Activated T-helper 17 cell treated with anti-CD3 and anti-CD28 coated beads, Interleukin-2, amount 50 U/mL, for 72 hours (primary cell): ENCODE data around the gene DAB2. TPM values are rescaled to one million over a fixed set of nuclear protein-coding genes. Genes with fewer than 3 reads are reported as not detected.

Experiments
- ATAC-seq: fragments of 150-1000 bp; cut with Tn5 transposase; replicated peaks from 2 replicates; pipeline ENCODE4 v1.10.0; 2021; ENCODE audit warnings: mild to moderate bottlenecking, moderate library complexity
- H3K27ac Mint-ChIP-seq: one replicate; pipeline ENCODE4 v1.8.0; 2022; ENCODE audit warnings: mixed read lengths
- H3K27me3 Mint-ChIP-seq: one replicate; pipeline ENCODE4 v1.8.0; 2022; ENCODE audit warnings: mixed read lengths
- H3K36me3 Mint-ChIP-seq: one replicate; pipeline ENCODE4 v1.8.0; 2022; ENCODE audit warnings: low read depth, mild to moderate bottlenecking, mixed read lengths
- H3K4me1 Mint-ChIP-seq: one replicate; pipeline ENCODE4 v1.8.0; 2022; ENCODE audit warnings: mixed read lengths
- H3K4me3 Mint-ChIP-seq: one replicate; pipeline ENCODE4 v1.8.0; 2022; ENCODE audit warnings: mild to moderate bottlenecking, mixed read lengths
- H3K9me3 Mint-ChIP-seq: one replicate; pipeline ENCODE4 v1.8.0; 2022; ENCODE audit warnings: mixed read lengths
- total RNA-seq, 2 donors: library from RNA; stranded (reverse); gene quantifications; one replicate each; pipeline ENCODE4 v1.2.3, GENCODE V29; 2022

The DAB2 gene
- total RNA-seq, 2 donors from 2014 or later = 0.05 TPM; not detected in 1

DNA sequence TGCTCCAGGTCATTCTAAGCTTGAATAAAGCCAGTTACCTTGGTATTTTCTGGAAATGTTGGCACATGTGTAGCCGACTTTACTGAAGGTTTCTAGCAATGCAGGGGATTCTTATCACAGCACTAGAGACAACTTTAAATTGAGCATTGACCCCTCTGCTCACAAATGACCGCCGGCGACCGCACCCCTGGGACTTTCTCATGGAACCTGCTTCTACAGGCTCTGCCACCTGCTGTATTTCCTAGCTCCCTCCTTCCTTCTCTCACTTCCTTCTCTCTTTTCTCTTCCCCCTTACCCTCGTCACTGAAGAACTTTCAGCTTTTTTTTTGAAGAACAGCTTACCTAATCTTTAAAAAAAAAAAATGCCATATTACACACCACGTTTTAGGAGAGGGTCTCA lies 30.9 kb upstream of the DAB2 start:
- H3K27ac Mint-ChIP-seq = no peak overlapping the region
- H3K9me3 Mint-ChIP-seq = no peaks in the 10 kb centered on the region
- no peak overlapping the region for H3K4me3 Mint-ChIP-seq
- no peak for ATAC-seq
- H3K36me3 Mint-ChIP-seq = no peaks in the 10 kb centered on the region
- peaks cover 29% of the 10 kb centered on the region for H3K27me3 Mint-ChIP-seq
- no peaks in the 10 kb centered on the region for H3K4me1 Mint-ChIP-seq

- H3K27me3 Mint-ChIP-seq = peaks cover 24% of the 10 kb centered on the region
- no peaks in the 10 kb centered on the region for H3K9me3 Mint-ChIP-seq
- H3K4me3 Mint-ChIP-seq = no peak overlapping the region
- no peak for ATAC-seq
- H3K27ac Mint-ChIP-seq = no peak overlapping the region
- no peaks in the 10 kb centered on the region for H3K36me3 Mint-ChIP-seq
- no peaks in the 10 kb centered on the region for H3K4me1 Mint-ChIP-seq
These were observed 28.8 kb upstream of the DAB2 start for GRCh38 chr5:39453606-39454005.

DNA sequence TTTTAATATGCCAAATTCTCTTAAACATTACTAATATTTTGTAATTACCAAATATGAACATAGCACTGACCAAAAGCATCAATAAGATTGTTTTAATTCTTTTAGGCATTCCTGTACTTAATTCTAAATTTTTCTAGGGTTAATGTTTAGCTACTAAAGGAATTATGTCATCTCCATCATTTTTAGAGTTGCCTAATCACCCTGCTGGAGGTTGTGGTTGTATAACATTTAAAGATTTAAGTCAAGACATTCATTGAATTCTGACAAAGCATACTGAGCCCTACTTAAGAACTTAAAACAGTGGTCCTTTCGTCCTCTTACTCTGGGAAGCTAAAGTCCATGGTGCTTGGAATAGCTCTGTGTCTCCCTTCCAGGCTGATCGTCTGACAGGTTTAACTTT lies 28.1 kb upstream of the DAB2 start:
- ATAC-seq = no peak
- Mint-ChIP-seq H3K27ac (no peak overlapping the region), H3K27me3 (peaks cover 20% of the 10 kb centered on the region), H3K9me3 (no peaks in the 10 kb centered on the region), H3K36me3 (no peaks in the 10 kb centered on the region), H3K4me3 (no peak overlapping the region), H3K4me1 (no peaks in the 10 kb centered on the region)

DNA sequence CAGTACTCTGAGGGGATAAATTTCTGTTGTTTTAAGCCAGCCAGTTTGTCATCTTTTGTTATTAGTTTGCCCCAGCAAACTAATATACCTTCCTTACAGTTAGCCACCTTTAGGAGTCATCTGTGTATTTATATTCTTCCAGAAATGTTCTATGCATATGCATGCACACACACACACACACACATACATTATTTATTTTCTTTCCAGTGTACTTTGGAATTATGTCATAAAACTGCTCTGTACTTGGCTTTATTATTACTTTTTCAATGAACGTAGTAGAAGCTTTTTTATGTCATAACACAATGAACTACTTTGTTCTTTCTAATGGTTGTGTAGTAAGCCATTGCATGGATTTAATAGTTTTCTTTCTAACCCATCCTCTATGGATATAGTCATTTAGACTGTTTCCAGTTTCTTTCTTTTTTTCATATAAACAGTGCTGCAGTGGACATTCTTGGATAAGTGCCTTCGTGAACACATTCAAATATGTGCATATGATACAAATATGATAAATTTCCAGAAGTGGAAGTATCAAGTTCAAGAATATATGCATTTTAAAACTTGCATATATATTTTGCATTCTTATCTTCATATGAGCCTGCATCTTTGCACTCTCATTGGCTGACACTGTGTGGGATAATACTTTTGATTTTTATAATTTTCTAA lies 26.6 kb upstream of the DAB2 start:
- Mint-ChIP-seq H3K9me3 (no peaks in the 10 kb centered on the region), H3K36me3 (no peaks in the 10 kb centered on the region), H3K4me1 (no peaks in the 10 kb centered on the region), H3K27ac (no peak overlapping the region), H3K27me3 (peaks cover 10% of the 10 kb centered on the region), H3K4me3 (no peak overlapping the region)
- no peak for ATAC-seq

DNA sequence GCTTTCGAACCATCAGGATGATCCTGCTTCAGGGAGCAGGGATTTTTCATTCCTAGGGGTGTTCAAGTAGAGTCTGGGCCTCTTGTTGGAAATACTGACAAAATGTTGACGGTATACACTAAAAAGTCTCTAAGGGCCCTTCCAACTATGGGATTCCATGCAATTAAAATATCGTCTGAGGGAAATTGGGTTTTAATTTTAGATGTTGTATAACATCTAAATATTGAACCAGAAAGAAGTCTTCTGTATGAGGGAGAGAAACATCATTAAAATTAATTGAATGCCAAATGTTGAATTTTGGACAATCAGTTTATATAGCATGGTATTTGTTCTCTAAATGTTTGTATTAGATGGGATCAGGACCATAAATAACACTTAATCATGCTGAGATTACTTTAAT lies 25.7 kb upstream of the DAB2 start:
- Mint-ChIP-seq H3K4me3 (no peak overlapping the region), H3K36me3 (no peaks in the 10 kb centered on the region), H3K27ac (no peak overlapping the region), H3K9me3 (no peaks in the 10 kb centered on the region), H3K27me3 (peaks cover under 1% of the 10 kb centered on the region), H3K4me1 (no peaks in the 10 kb centered on the region)
- no peak for ATAC-seq

- H3K4me1 Mint-ChIP-seq = no peaks in the 10 kb centered on the region
These were observed 24.8 kb upstream of the DAB2 start for GRCh38 chr5:39449591-39449990.

DNA sequence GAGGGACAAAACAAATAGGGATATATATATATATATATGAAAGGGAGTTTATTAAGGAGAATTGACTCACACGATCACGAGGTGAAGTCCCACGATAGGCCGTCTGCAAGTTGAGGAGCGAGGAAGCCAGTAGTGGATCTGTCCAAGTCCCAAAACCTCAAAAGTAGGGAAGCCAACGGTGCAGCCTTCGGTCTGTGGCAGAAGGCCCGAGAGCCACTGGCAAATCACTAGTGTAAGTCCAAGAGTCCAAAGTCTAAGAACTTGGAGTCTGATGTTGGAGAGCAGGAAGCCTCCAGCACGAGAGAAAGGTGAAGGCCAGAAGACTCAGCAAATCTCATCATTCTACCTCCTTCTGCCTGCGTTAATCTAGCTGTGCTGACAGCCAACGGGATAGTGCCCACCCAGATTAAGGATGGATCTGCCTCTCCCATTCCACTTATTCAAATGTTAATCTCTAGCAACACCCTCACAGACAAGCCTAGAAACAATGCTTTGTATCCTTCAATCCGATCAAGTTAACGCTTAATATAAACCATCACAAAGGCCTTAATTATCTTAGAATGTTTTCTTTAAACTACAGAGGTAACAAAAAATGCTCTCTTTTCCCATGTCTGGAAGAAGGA lies 23.8 kb upstream of the DAB2 start:
- H3K27me3 Mint-ChIP-seq = no peaks in the 10 kb centered on the region
- ATAC-seq = no peak
- no peak overlapping the region for H3K27ac Mint-ChIP-seq

More at GRCh38 chr5:39449591-39449990, 24.8 kb upstream of the DAB2 start:
- Mint-ChIP-seq H3K9me3 (no peaks in the 10 kb centered on the region), H3K27me3 (no peaks in the 10 kb centered on the region), H3K4me3 (no peak overlapping the region), H3K27ac (no peak overlapping the region), H3K36me3 (no peaks in the 10 kb centered on the region)
- ATAC-seq = no peak

GRCh38 chr5:39447968-39448367 lies 23.2 kb upstream of the DAB2 start:
- Mint-ChIP-seq H3K27ac (no peak overlapping the region), H3K9me3 (no peaks in the 10 kb centered on the region), H3K4me3 (no peak overlapping the region), H3K27me3 (no peaks in the 10 kb centered on the region), H3K4me1 (no peaks in the 10 kb centered on the region), H3K36me3 (no peaks in the 10 kb centered on the region)
- no peak for ATAC-seq

More for the DNA sequence above, 23.8 kb upstream of the DAB2 start:
- no peaks in the 10 kb centered on the region for H3K4me1 Mint-ChIP-seq
- no peaks in the 10 kb centered on the region for H3K9me3 Mint-ChIP-seq
- H3K4me3 Mint-ChIP-seq = no peak overlapping the region
- H3K36me3 Mint-ChIP-seq = no peaks in the 10 kb centered on the region

GRCh38 chr5:39447059-39447458 lies 22.3 kb upstream of the DAB2 start:
- Mint-ChIP-seq H3K27ac (no peak overlapping the region), H3K9me3 (no peaks in the 10 kb centered on the region), H3K27me3 (peaks cover 3% of the 10 kb centered on the region), H3K36me3 (no peaks in the 10 kb centered on the region), H3K4me1 (no peaks in the 10 kb centered on the region), H3K4me3 (no peak overlapping the region)
- peak; percentile 94 for ATAC-seq

- ATAC-seq = no peak
- H3K27ac Mint-ChIP-seq = no peak overlapping the region
- H3K36me3 Mint-ChIP-seq = no peaks in the 10 kb centered on the region
- H3K4me3 Mint-ChIP-seq = no peak overlapping the region
- H3K4me1 Mint-ChIP-seq = no peaks in the 10 kb centered on the region
- H3K9me3 Mint-ChIP-seq = no peaks in the 10 kb centered on the region
- H3K27me3 Mint-ChIP-seq = peaks cover 3% of the 10 kb centered on the region
These were observed 21.5 kb upstream of the DAB2 start for GRCh38 chr5:39446231-39446630.

DNA sequence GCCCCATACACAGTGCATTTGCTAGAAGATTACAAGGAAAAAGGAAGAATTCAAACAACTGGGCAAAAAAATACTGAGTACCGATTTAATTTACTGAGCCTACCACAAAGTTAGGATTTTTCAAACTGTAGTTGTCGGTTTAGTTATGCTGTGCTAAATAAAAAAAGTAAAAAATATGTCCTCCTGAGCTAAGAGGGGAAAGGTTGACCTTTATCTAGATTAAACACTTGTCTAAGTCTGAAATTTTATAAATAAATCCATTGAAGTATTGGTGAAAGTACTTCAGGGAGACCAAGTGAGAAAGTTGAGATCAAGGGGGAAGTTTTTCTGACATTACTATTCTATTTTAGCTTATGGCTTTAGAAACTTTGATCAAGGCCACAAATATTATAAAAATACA lies 19.1 kb upstream of the DAB2 start:
- no peak for ATAC-seq
- Mint-ChIP-seq H3K9me3 (no peaks in the 10 kb centered on the region), H3K27ac (no peak overlapping the region), H3K4me3 (no peak overlapping the region), H3K4me1 (no peaks in the 10 kb centered on the region), H3K36me3 (no peaks in the 10 kb centered on the region), H3K27me3 (peaks cover 6% of the 10 kb centered on the region)

DNA sequence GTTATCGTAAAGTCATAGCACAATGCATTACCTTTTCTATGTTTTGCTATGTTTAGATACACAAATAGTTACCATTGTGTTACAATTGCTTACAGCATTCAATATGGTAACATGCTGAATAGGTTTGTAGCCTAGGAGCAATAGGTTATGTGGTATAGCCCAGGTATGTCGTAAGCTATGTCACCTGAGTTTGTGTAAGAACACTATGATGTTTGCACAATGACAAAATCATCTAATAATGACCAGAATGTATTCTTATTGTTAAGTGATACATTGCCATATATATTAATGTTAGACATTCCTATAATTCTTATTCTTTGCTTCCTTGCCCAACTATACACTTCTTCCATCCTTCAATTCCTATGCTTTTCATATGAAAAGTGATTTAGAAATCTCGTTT lies 18.2 kb upstream of the DAB2 start:
- Mint-ChIP-seq H3K27me3 (peaks cover 6% of the 10 kb centered on the region), H3K27ac (no peak overlapping the region), H3K9me3 (no peaks in the 10 kb centered on the region), H3K4me1 (no peaks in the 10 kb centered on the region), H3K4me3 (no peak overlapping the region), H3K36me3 (no peaks in the 10 kb centered on the region)
- ATAC-seq = no peak

- H3K36me3 Mint-ChIP-seq = no peaks in the 10 kb centered on the region
- no peaks in the 10 kb centered on the region for H3K4me1 Mint-ChIP-seq
- peaks cover 9% of the 10 kb centered on the region for H3K27me3 Mint-ChIP-seq
- H3K4me3 Mint-ChIP-seq = no peak overlapping the region
- ATAC-seq = no peak
- no peak overlapping the region for H3K27ac Mint-ChIP-seq
- no peaks in the 10 kb centered on the region for H3K9me3 Mint-ChIP-seq
These were observed 17.1 kb upstream of the DAB2 start for GRCh38 chr5:39441838-39442237.

DNA sequence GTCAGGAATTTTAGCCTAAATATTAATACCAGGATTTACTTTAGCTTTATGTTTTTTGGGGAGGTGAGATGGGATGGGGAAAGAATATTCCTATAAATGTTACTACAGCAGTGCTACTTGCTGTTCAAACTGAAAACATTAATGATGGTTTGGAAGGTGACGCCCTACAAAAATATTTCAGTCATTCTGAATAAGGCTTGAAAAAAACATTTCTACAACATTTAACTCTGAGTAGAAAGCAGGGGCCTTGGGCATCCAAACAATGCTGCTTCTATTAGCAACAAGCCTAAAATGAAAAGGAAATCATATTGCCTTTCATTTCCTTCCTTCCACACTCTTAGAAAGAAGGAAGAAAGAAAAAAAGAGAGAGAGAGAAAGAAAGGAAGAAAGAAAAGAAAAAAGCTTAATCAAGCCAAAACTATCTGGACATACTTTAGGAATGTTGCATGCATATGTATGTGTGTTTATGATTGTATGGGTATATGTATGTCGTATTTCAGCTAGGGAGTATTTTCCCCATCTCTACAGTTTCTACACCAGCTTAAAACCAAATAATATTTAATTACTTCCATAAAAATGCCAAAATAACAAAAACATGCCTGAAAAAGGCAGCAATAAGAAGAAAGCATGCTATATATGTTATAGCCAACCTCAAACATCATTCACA lies 16.3 kb upstream of the DAB2 start:
- H3K36me3 Mint-ChIP-seq = no peaks in the 10 kb centered on the region
- H3K4me1 Mint-ChIP-seq = no peaks in the 10 kb centered on the region
- H3K9me3 Mint-ChIP-seq = no peaks in the 10 kb centered on the region
- no peak overlapping the region for H3K27ac Mint-ChIP-seq
- ATAC-seq = no peak
- no peak overlapping the region for H3K4me3 Mint-ChIP-seq
- H3K27me3 Mint-ChIP-seq = peaks cover 9% of the 10 kb centered on the region
